ENCODE results near the gene WDR35. TPM values are rescaled to one million over a fixed set of nuclear protein-coding genes. Genes with fewer than 3 reads are reported as not detected.

The WDR35 gene
- 8.7 and 10.5 TPM in 2 replicates for total RNA-seq

DNA sequence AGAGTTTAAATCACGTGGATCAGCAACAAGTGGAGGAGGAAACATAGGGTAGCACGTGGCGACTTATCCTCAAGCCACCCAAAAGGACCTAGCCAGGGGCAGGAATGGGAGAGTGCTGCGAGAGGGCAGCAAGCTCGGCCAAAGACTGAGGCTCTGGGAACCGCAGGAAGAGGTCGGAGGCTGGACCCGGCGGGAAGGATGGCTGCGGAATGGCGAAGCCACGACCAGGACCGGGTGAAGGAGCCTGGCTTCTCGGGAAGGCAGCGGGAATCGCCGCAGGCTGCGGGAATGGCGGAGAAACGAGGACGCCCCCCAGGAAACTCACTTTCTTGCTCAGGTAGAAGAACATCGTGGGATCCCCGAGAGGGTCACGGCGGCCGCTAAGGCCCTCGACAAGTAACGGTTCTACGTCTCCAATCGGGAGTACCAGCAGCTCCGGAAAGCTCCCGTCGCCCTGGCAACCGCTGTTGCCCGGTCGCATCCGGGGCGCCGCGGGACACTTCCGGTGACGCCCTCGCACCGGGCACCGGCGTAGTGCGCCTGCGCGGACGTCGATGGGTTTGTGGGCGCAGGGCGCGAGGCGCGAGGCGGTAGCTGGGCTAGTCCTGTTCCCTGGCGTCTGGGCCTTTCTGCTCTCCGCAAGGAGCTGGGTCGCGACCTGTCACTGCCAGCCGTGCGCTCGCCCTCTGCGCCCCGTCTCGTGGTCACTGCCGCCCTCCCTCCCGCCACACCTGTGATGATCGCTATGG lies at the start of gene WDR35:
Gene WDR35 (minus strand): TSS at position 439 of the 749 bp plus-strand sequence. CDS start 90 bp downstream, at position 349.
- peak; percentile 59 for DNase-seq

DNA sequence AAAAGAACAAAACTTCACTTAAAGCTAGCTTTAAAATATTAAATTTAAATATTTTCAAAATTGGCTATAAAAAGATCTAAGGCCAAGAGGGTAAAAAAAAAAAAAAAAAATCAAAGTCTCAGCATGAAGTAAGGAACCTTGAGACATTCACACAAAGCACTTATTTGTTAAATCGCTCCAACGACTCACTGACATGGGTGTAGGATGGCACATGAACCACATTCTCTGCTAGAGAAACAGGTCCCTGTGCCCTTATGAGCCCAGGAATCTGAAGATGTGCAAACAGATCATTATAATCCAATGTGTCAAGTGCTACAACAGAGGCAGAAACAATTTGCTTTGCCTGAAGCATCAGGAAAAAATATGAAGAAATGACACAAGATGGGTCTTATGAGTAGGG lies 47.8 kb upstream of the WDR35 start:
- DNase-seq, result no peak

DNA sequence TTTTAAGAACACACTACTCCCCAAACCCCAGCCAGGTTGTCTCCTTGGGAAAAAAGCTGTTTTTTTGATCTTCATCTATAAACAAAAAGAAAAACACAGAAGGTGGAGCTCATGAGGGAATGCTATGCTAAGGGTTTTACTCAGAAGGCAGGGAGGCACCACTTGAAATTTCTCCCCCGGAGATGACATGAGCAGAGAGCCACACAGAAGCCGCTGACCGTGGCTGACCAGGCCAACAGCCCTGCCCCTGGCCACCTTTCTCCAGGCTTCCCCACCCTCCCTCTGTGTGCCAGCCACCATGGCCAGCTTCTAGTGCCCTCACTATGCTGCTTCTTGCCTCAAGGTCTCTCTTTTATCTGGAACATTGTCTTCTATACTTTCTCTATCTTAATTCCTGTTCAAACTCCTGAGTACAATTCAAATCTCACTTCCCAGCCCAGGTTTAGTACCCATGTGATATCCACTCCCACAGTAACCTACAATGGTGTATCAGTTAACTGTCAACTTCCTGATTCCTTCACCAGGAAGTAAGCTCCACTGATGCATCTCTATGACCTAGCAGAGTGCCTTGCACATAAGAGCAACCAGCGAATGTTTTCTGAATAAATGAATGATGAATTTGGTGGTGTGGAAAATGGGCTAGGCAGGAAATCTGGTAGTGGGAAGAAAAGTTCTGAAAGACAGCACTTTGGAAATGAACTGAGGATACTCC lies 46.2 kb upstream of the WDR35 start:
- DNase-seq, result peak; percentile 65

DNA sequence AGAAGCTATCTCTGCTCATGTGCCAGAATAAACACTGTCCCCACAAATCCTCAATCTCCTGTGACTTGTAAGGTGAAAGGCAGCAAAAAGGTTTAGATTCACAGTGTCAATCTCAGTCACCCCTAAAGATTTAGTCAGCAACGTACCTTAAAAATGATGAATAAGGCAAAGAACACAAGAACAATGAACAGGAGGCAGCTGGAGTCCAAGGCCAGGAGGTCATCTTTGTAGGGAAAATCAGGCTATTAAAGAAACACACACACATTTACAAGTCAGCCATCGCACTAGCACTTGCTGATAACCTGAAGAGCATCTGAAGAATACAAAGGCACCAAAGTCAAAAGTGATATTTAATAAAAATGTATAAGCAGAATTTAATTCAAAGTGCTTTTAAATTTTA lies 44.9 kb upstream of the WDR35 start:
- DNase-seq, result peak; percentile 81

DNA sequence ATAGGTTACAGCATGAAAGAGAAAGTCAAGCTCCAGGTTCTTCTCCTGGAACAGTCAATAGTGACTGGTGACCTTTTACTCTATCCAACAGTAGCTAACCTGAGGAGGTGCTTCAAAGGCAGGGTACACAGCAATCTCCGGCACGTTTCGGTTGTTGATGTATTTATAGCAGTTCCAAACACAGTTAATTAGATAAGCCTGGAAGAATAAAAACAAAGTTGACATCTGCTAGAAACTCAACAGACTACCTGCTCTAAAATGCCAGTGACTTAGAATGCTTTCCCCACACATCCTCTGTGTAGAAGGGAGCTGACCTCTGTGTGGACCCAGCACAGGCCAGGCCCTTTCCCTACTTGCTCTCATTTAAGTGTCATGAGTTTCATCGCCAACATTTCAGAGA lies 44.3 kb upstream of the WDR35 start:
- no peak for DNase-seq

DNA sequence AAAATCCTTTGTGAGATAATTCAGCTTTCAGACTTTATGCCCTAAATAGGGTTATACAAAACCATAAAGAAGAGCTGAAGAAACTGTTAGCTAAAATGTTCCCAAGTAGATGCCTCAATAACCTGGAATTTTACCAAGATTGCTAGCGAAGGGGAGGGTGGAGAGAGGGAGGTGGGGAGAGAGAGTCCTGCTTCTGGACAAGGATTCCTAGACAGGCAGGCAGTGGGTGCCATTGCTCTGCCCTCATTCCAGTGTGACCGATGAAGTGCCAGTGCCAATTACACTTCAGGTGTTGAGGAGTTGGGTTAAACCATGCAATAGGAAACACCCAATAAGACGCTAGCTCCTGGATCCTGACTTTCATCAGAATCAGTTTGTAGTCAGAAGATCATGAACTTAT lies 43.4 kb upstream of the WDR35 start:
- no peak for DNase-seq

DNA sequence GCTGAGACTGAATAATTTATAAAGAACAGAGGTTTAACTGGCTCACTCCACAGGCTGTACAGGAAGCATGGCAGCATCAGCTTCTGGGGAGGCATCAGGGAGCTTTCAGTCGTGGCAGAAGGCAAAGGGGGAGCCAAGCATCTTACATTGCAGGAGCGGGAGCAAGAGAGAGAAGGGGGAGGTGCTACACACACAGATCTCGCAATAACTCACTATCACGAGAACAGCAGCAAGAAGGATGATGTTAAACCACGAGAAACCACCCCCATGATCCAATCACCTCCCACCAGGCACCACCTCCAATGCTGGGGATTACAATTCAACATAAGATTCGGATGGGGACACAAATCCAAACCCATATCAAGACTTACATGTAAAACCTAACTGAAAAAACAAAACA lies 40.3 kb upstream of the WDR35 start:
- DNase-seq, result no peak

DNA sequence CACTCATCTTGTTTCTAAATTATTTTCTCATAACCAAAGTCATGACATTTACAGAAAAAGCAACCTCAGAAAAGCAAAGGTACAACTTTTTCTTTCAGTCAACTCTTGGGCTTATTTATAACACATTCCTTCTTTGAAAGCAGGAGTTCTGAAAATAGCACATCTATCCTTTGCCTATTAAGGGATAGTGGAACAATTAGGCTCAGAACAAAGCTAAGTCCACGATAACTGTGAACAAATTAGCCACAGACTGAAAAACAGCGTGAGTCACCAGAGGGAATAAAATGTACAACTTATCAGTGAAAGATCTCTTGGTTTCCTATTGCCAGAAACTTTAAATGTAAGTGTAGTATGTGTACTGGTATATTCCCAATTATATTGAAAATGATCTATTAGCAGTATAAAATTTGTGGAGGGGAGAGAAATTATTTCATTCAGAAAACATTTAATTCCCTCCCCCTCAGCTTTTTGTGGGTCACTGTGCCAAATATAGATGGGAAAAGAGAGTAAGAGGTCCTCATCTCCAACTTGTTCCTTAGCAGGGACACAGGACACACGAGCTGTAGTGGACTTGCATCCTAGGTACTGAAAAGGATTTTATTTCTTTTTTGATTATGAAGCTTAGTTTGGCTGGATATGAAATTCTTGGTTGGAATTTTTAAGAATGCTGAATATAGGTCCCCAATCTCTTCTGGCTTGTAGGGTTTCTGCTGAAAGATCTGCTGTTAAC lies 38.0 kb upstream of the WDR35 start:
- peak; percentile 75 for DNase-seq

DNA sequence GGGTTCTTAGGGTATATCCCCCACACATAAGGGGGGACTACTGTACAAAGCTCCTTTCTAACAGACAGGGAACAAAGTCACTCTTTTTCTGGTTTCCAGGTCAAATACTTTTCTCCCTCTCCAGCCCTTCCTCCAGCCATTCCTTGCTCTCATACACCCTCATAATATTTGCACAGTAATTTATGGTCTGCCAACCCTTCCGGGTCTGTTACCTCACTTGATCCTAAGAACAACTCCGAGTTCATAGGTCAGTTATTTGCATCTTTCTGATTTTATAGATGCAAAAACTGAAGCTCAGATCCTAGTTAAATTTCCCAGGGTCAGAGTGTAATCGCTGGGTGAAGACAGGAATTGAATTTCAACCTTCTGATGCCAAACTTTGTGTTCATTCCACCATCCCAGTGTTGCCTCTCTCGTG lies 37.4 kb upstream of the WDR35 start:
- no peak for DNase-seq

DNA sequence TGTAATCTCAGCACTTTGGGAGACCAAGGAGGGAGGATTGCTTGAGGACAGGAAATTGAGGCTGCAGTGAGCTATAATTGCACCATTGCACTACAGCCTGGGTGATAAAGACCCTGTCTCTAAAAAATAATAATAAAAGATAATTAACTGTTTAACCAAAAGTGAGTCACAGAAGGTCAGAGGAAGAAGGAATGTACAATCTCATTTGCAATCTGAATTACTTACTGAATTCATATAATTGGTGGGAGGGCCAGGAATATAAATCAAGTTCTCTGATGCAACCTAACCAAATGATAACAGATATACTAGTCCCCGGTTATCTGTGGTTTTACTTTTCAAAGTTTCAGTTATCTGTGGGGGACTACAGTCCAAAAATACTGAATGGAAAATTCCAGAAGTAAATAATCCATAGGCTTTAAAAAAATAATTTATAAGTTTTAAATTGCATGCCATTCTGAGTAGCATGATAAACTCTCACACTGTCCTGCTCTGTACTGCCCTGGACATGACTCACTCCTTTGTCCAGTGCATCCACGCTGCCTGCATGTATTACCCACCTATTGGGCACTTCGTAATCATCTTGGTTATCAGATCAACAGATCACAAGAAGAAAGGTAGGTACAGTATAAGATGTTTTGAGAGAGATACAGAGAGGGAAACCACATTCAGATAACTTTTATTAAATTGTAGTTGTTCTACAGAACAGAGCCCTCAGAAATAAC lies 35.3 kb upstream of the WDR35 start:
- DNase-seq, result peak; percentile 59

DNA sequence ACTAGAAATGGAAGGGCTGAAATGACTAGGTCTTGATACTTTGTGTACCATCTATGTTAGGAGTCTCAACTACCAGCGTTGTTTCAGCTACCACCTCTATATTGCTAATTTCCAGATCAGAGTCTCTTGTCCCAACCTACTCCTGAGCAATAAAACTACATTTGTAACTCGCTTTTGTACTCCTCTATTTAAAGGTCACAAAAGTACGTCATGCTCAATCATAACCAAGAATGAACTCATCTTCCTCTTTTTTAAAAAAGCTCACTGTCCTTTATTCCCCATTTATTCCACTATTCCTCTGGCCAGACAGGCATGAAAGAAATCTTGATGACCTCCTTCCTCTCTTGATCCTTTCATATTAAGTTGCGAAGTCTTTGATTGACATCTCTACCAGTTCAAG lies 33.8 kb upstream of the WDR35 start:
- no peak for DNase-seq

DNA sequence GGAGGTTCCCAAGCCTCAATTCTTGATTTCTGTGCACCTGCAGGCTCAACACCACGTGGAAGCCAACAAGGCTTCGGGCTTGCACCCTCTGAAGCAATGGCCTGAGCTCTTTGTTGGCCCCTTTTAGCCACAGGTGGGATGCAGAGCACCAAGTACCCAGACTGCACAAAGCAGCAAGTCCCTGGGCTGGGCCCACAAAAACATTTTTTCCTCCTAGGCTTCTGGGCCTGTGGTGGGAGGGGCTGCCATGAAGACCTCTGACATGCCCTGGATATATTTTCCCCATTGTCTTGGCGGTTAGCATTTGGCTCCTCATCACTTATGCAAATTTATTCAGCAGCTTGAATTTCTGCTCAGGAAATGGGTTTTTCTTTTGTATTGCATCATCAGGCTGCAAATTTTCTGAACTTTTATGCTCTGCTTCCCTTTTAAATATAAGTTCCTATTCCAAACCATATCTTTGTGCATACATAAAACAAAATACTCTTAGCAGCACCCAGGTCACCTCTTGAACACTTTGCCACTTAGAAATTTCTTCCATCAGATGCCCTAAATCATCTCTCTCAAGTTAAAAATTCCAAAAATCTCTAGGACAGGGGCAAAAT lies 31.6 kb upstream of the WDR35 start:
- no peak for DNase-seq

DNA sequence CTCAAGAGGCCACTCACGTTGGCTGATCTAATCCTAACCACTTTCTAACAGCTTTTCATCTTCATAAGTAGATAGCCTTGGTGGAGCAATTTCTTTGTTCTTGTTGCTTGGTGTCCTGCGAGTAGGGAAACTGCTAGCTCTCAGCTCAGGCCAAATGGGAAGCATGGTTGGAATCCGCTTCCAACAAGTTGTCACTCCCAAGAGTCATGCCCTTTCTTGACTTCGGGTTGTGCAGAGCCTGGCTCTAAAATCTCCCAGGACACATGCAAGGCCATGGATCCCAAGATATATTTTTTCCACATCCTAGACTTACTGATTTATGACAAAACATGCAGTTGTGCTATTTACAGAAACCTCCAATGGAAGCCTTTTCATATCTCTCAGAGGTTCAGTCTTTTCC lies 29.8 kb upstream of the WDR35 start:
- no peak for DNase-seq

DNA sequence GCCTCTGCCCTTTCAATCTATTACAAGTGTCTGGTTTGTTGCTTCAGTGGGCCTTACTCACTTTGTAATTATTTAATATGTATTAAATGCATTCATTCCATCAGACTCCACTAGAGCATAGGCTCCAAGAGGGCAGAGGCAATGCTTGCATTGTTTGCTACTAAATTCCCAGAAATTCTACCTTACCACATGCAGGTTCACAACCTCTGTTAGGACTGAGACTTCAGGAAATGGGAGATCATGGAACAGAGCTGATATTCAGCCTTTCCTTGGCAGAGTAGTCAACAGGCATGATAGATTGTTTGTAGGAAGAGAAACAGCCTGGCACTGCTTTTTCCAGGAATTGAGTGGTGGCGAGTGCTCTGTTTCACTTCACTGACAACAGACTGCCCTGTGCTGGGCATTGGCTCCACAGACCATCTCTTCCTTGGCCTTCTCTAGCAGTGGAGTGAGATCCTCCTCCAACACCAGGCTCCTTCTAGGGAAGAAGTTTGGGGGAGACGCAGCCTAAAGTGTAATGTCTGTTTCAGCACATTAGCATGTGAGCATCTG lies 28.8 kb upstream of the WDR35 start:
- no peak for DNase-seq

DNA sequence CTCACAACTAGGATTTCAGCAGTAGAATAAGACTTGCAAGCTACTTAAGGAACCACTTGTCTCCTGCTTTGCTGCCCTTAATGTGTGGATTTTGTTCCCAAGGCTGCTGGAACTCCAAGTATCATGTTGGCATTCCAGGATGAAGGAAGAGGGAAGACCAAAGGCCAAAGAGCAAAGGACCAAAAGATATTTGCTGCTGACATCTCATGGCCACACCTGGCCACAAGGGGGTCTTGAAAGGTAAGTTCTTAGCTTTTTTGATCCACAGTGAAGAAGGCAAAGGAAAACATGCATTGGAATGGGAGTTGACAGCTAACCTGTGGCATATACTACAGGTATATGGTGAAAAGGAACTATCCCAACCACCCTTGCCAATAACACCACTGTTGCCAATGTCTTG lies 26.4 kb upstream of the WDR35 start:
- DNase-seq, result no peak

DNA sequence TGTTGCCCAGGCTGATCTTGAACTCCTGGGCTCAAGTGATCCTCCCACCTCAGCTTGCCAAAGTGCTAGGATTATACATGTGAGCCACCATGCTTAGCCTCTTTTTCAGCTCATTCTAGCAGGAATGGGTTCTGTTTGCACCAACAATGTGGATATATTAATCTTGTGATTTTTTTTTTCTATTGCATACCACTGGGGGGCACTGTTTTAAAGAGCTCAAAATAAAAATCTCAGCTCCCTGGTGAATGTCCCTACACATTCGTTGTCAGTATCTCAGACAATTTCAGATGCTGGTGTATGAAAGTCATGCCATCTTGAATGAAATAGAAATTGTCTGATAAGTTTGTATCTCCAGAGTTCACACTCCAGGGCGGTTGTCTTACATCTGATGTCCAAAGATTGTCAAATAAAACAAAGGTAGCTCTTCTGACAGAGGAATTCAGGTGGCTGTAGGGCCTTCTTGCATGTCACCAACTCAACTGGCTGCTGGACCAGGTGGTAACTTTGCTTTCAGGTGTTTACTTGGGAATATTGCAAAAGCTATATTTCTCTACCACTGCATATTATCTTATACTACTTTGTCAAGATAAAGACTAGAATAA lies 25.7 kb upstream of the WDR35 start:
- DNase-seq, result peak; percentile 76

DNA sequence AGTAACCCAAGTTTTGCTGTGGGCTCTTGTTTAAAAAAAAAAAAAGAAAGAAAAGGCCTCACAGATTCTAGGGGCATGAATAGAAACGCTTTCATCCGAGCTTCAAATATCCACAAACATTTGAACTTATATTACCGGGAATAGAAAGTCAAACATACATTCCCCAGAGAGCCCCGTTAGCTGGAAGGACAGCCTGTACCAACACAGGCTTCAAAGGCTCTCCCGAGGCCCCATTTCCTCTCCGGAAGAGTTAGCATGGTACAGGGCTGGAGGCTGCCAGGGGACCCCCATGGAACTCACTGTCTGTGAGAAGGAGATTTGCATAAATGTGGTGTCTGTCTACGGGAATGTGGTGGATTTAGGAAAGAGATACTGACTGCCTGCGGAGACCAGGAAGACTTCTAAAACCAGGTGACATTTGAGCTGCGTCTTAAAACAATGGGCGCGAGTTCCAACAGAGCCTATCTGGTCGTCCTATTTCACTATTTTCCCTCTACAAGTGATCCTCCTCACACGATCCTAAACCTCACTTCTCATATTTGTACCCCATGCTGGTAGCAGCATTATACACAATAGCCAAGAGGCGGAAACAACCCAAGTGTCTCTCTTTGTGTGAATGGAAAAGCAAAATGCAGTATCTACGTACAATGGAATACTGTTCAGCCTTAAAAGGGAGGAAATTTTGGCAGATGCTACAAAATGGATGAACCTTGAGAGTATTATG lies 23.4 kb upstream of the WDR35 start:
- peak; percentile 36 for DNase-seq

DNA sequence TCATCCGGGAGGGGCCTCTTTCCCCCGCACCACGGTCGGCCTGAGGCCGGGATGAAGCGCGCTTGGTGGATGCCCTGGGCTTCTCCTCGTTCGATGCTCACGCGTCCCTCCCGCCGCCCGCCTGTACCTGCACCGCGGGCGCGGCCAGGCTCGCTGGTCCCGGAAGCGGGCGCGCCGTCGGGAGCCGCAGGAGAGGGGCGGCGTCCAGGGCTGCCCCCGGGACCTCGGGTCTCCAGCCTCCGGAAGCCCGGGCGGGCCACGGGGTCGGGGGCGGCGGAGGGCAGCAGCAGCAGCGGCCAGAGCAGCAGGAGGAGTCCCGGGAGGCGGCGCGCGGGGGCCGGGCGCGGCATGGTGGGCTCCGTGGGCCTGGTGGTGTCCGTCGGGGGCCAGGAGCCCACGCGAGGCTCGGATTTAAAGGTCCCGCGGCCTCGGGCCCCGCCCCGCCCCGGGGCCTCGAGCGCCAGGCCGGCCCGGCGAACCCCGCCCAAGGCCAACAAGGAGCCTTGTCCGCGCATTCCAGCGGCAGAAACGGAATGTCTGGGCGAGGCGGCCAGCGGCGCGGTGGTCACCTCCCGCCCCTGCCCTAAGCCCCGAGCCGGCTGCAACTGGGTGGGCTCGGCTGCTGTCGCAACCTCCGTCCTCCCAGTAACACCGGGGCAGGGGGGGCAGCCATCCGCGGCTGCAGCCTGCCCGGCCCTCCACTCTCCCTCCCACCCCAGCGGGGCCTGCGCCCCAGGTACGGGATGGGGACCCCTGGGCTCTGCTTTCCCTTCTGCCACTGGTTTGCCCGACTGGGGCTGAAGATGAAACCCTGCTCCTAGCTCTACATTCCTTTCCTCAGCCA lies 22.6 kb upstream of the WDR35 start, which contains the start of gene MATN3:
Gene MATN3 (minus strand): TSS at position 387 of the 844 bp plus-strand sequence. CDS start 37 bp downstream, at position 350.
- peak; percentile 28 for DNase-seq

DNA sequence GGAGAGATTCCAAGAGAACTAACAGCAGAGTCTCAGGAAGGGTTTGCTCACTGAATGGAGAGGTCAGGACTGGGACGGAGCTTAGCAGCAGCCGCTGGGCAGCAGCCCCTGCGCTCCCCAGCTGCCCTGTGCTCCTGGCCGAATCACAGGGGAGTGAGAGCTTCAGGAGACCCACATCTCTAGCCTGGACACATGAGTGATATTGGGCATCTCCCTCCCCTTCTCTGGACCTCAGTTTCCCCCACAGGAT lies 22.1 kb upstream of the WDR35 start:
- DNase-seq, result no peak

Measured in dermis blood vessel endothelial cell (primary cell).